Activated CD4-positive, alpha-beta T cell treated with anti-CD3 and anti-CD28 coated beads, Interleukin-2, amount 50 U/mL, for 4 hours (primary cell): Measurements from ENCODE around the gene NLRC5.
"Not testable (repeated sequence)": the region's sequence is repeated elsewhere in the genome, so short reads cannot be mapped to it uniquely, and the experiment has no call there.

Experiments
- DNase-seq, 2 experiments: peaks; one replicate each; pipeline ENCODE4 v3.0.0-alpha.2; 2020

NLRC5 gene

GRCh38 chr16:56984639-56985038 lies 4.7 kb upstream of the NLRC5 start:
- DNase-seq: no peak

GRCh38 chr16:56985288-56985961 lies 3.9 kb upstream of the NLRC5 start:
- no peak for DNase-seq

- DNase-seq: no peak
Observed at GRCh38 chr16:56985962-56986360, 3.4 kb upstream of the NLRC5 start.

DNA sequence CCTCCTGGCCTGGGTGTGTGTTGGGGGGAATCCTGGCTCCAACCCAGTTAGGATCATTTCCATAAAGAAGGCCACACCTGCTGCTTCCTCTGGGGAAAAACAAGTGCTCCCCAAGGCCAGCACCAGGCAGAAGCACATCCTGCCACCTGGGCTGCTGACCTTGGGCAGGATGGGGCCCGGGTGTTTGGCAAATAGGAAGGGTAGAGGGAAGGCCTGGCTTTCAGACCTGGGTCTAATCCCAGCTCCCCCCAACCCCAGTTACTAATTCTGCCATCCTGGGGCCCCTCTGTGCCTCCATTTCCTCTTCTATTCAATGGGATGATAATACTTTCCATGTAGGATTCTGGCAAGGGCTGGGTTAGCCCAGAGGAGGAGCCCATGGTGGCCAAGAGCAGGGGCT lies 3.0 kb upstream of the NLRC5 start:
- DNase-seq: no peak

DNA sequence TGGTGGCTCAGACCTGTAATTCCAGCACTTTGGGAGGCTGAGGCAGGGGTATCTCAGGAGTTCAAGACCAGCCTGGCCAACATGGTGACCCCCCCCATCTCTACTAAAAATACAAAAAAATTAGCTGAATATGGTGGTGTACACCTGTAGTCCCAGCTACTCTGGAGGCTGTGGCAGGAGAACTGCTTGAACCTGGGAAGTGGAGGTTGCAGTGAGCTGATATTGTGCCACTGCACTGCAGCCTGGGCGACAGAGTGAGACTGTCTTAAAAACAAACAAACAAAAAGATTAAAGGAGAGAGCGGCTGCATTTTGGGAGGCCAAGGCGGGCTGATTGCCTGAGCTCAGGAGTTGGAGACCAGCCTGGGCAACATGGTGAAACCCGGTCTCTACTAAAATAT lies 2.4 kb upstream of the NLRC5 start:
- DNase-seq: not testable (repeated sequence)

DNA sequence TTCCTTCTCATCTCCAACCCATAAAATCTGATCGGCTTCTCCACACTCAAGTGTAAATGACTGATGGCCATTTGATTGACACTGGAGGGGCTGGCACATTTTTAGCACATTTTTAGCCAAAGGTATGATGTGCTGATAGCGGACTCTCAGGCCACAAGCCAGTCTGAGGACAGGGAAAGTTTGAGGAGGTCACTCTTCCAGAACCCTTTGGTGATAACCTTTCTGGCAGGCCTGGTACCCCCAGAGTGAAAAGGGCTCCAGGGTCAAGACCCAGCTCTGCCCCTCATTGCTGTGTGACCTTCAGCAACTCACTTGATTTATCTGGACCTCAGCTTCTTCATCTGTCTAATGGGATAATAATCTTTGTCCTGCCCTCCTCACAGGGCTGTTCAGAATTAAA lies 1.7 kb upstream of the NLRC5 start:
- DNase-seq: no peak

- DNase-seq: no peak
Observed at GRCh38 chr16:56988161-56988947, 1.0 kb upstream of the NLRC5 start.

DNA sequence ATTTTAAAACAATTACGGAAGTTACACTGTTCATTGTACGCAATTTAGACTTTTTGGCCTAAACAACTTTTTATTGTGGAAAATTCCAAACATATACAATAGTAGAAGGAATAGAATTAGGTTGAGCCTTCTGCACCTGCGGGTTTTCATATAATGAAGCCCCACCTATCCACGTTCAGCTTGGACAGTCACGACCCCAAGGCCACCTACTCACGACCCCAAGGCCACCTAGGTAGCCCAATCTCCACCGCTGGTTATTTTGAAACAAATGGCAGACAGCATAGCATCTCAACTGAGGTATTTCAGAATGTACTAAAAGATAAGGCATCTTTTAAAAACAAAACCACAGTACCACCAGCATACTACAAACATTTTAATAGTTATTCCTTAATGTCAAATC lies 631 bp downstream of the NLRC5 start:
- no peak for DNase-seq

- DNase-seq: no peak
Observed at GRCh38 chr16:56990407-56991286, 1.3 kb downstream of the NLRC5 start.

- not testable (repeated sequence) for DNase-seq
Observed at GRCh38 chr16:56992431-56992830, 3.1 kb downstream of the NLRC5 start.

DNA sequence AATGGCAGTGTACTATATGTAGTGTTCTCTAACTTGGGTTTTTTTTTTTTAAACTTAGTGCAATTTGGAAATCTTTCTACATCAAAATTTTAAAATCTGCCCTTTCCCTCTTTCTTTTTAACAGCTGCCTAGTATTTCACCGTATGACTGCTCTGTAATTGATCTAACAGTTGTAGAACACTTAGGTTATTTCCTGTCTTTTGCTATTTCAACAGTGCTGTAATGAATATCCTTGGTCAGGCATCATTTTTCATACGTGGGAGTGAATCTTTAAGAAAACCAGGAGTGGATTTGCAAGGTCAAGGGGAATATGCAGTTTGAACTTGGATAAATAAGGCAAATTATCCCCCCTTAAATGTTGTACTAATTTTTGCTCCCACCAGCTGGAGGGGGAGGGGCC lies 3.8 kb downstream of the NLRC5 start:
- no peak for DNase-seq

DNA sequence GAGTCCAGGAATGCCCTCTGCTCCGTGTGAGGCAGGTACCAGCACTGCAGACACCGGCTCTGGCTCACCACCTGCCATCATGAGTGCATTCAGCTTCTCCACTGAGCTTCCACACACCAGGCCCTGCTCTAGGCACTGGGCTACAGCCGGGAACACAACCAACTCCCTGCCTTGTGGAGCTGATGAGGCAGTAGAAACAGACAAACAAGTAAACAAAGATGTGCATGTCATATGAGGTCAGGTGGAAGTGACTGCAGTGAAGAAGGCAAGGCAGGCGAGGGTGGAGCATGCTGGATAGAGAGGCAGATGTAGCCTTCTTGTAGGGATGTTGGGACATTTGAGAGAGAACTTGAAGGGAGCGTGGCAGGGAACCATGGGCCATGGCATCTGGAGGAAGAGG lies 5.0 kb downstream of the NLRC5 start:
- DNase-seq: no peak

DNA sequence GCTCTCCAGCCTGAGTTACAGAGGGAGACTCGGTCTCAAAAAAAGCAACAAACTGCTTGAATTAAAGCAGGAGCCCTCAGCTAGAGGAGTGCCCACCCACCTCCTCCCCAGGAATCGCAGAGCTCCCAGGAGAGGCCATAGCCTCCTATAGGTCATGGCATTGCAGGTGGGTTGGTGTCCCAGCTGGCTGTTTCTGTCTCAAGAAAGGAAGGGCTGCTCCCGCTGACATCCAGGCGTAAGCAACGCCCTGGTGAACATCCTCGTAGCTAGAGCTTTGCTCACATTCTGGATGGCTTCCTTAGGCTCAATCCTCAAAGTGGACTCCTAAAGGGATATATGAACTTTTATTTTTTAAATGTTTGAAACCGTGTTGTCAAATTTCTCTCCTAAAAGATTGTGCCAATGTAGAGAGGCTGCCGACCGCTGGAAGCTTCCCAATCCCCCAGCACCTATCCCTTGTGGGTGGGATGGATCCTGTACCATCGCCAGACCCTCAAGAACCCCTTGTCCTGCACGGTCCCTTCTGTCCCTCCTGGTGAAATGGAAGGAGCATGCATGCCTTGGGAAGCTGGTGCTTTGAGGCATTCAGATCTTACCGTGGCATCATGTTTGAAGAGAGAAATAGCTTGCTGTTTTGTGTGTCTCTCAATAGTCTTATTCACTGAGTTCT lies 5.9 kb downstream of the NLRC5 start:
- DNase-seq: no peak

GRCh38 chr16:56997264-56997663 lies 7.9 kb downstream of the NLRC5 start:
- no peak for DNase-seq

DNA sequence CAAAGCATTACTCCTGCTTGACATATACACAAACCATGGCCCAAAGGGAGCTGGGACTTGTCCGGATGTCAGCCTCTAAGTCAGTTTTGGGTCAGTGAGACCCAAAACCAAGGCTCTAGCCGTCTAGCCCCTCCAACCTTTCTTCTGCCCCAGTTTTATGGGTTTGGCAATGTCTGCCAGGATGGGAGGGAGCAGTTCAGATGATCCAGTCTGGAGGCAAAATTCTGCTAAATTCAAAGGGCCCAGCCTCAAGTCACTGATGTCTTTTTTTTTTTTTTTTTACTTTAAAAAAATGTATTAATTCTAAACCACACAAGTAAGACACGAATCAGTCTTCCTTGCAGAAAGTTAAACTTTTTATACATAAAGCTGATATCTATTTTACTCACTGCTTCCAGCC lies 8.6 kb downstream of the NLRC5 start:
- DNase-seq: no peak

DNA sequence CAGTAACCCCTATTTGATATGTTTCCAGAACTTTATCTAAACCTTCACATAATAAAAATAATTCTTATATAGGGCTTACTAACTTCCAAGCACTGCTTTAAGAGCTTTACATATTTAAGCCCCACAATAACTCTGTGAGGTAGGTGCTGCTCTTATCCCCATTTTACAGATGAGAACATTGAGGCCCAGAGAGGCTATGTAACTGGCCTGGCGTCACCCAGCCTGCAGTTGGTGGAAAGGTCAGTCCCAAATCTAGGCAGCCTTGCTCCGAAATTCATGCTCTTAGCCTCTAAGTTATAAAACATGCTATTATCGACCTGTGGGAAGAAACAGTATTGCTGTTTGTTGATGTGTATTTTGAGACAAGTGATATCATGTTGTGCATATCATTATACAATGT lies 9.0 kb downstream of the NLRC5 start:
- no peak for DNase-seq

DNA sequence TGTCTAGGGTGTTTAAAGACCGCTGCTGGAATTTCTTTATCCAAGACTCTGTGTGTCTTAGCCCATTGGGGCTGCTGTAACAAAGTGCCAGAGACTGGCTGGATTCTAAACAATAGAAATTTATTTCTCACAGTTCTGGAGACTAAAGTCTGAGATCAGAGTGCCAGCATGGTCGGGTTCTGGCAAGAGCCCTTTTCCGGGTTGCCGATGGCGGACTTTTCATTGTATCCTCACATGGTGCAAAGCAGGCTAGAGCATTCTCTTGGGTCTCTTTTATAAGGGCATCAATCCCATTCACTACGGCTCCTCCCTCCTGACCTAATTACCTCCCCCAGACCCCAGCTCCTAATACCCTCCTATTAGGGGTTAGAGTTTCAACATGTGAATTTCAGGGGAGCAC lies 9.5 kb downstream of the NLRC5 start:
- no peak for DNase-seq

GRCh38 chr16:56999409-57000270 lies 10.3 kb downstream of the NLRC5 start:
- peak in 1 of 2 experiments; percentile 20 for DNase-seq

GRCh38 chr16:57000271-57001025 lies 11.1 kb downstream of the NLRC5 start:
- DNase-seq: peak; percentile 37 to 44

DNA sequence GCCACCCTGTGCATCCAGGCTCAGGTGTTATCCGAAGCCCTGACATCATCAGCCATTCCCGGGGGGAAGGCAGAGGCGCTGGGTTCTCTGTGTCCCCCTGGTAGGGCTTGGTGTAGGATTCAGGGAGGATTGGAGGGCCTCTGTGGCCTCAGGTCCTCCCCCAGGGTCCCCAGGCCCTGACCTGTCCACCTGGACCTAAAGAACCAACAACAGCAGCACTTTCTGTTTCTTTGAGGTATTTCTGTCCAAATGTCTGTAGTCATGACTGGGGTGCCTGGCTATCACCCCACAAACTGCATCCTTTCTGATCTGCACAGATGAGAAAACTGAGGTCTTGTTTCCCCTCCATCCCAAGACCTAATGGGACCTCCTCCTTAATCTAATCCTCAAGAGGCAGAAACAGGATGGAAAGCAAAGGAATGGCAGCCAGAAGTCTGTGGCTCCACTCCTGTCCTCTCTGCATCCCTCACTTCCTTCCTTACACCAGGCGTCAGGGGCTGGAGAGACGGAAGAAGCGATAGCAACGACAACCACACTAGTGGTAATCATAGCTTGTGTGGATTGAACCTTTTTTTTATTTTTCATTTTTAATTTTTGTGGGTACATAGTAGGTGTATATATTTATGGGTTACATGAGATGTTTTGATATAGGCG lies 11.8 kb downstream of the NLRC5 start:
- no peak for DNase-seq
